Common myeloid progenitor, CD34-positive (primary cell): ENCODE data around the gene TRERF1.
A peak's percentile ranks its signal among the peaks of the same experiment; 100 is the strongest.

Experiments used
- CTCF ChIA-PET: fragments of 350-600 bp; sonication (Branson Sonifier 250); formaldehyde crosslinking; loops from one replicate; lab custom pipeline; 2021; ENCODE audit warnings: antibody characterized with exemption; lab: Charles Lee
- POLR2A ChIA-PET: fragments of 350-600 bp; sonication (Branson Sonifier 250); formaldehyde crosslinking; loops from one replicate; lab custom pipeline; 2021; ENCODE audit warnings: antibody characterized with exemption; lab: Charles Lee
- DNase-seq, 3 donors: peaks; one replicate each; pipeline versions ENCODE4 v3.0.0 to v3.0.0-alpha.2; 2013
- H3K27ac ChIP-seq, 2 experiments: 1 replicate in 1 of 2; 2 replicates in 1 of 2; pipeline ENCODE4 v1.7.0; 2013; ENCODE audit warnings: inconsistent platforms in 2 of 2, low read length in 2 of 2, mild to moderate bottlenecking in 2 of 2, low read depth in 1 of 2, moderate library complexity in 1 of 2; ENCODE audit not compliant: severe bottlenecking in 2 of 2, insufficient read depth in 1 of 2, poor library complexity in 1 of 2
- H3K27me3 ChIP-seq, 5 experiments: replicated peaks in 2 of 5; 1 replicate in 3 of 5; 2 replicates in 2 of 5; pipeline versions ENCODE4 v1.6.1 to v1.7.0; 2013; ENCODE audit warnings: low read length in 4 of 5, mild to moderate bottlenecking in 2 of 5, moderate library complexity in 2 of 5, inconsistent platforms in 1 of 5; ENCODE audit not compliant: insufficient read depth in 5 of 5, control insufficient read depth in 4 of 5
- H3K36me3 ChIP-seq, 4 experiments: 1 replicate in 2 of 4; 2 replicates in 2 of 4; pipeline versions ENCODE4 v1.6.1 to v1.7.0; 2013; ENCODE audit warnings: low read length in 3 of 4, control low read depth in 1 of 4, mild to moderate bottlenecking in 1 of 4; ENCODE audit not compliant: control insufficient read depth in 4 of 4, insufficient read depth in 4 of 4
- H3K4me1 ChIP-seq, 4 experiments: 1 replicate in 3 of 4; 2 replicates in 1 of 4; pipeline versions ENCODE4 v1.6.1 to v1.7.1; 2013; ENCODE audit warnings: low read length in 3 of 4, mild to moderate bottlenecking in 3 of 4, control low read depth in 1 of 4, inconsistent platforms in 1 of 4, moderate library complexity in 1 of 4; ENCODE audit not compliant: control insufficient read depth in 4 of 4, insufficient read depth in 4 of 4; ENCODE audit errors: control extremely low read depth in 1 of 4
- H3K4me3 ChIP-seq, 7 experiments: 1 replicate in 4 of 7; 2 replicates in 3 of 7; pipeline versions ENCODE4 v1.5.1 to v1.7.0; 2013; ENCODE audit warnings: mild to moderate bottlenecking in 7 of 7, low read length in 6 of 7, moderate library complexity in 6 of 7, inconsistent platforms in 2 of 7, low read depth in 2 of 7, control low read depth in 1 of 7; ENCODE audit not compliant: insufficient read depth in 4 of 7, control insufficient read depth in 1 of 7; ENCODE audit errors: extremely low read depth in 1 of 7
- H3K9me3 ChIP-seq, 5 experiments: 1 replicate in 4 of 5; 2 replicates in 1 of 5; pipeline versions ENCODE4 v1.6.1 to v1.7.1; 2013; ENCODE audit warnings: low read length in 4 of 5, mild to moderate bottlenecking in 2 of 5, inconsistent platforms in 1 of 5, low read depth in 1 of 5, moderate library complexity in 1 of 5; ENCODE audit not compliant: control insufficient read depth in 4 of 5, insufficient read depth in 2 of 5; ENCODE audit errors: control extremely low read depth in 1 of 5
- WGBS: methylation state at CpG from one replicate; pipeline ENCODE4 v1.1.5; 2013; ENCODE audit not compliant: insufficient coverage; 5-methylcytosine and 5-hydroxymethylcytosine counted together

Gene TRERF1

DNA sequence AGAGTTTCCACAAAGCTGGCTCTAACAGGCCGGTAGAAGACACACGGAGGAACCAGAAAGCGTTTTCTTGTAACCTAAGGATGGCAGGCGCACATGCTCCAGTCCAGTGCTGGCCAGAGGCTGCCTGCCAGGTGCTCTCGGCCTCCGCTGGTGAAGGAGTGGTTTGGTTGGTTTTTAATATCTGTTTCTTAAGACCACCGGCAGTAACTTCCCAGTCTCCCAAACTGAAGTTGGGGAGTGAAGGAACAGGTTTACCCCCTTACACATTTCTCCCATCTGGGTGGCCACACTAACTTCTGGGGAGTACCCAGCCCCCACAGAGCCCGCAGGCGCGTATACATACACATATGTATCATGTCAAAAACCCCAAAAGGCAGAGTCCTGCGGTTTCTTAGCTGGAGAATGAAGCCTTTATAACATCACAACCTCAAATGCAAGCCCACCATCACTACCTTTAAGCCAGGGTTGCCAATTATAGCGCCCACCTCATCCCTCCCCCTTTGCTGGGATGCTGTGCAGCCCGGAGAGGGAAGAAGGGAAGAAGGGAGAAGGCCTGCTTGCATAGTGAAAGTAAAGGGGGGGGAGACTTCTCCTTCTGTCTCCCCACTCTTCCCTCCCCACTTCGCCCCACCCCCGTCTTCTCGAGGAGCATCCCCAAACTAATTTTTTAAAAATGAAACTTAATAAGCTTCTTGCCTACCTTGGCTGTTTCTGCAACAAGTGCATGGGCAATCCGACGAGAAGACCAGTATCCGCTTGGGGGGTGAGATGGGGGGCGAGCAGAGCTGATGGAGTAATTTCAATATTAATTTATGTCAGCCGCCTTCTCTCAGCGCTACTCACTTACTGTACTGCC, 1.0 kb downstream of the TRERF1 start:
- CTCF ChIA-PET: interaction anchor here (1.1 to 1.4 kb wide), 2 partner anchors 9 to 10 kb away, joined by 3 to 4 read pairs; no protein-coding TSS in a partner anchor
- POLR2A ChIA-PET: interaction anchor here (1.3 kb wide), 1 partner anchor 10 kb away, joined by 3 read pairs; no protein-coding TSS in a partner anchor
- no peaks in the 10 kb centered on the region for H3K36me3 ChIP-seq
- H3K27ac ChIP-seq: no peak overlapping the region
- H3K9me3 ChIP-seq: no peaks in the 10 kb centered on the region
- H3K4me1 ChIP-seq: peaks cover 4 to 46% (median 37%) of the 10 kb centered on the region in 4 experiments
- H3K27me3 ChIP-seq: peaks cover 0 to 15% (median 0%) of the 10 kb centered on the region in 5 experiments
- DNase-seq: peak in 2 of 3 donors; percentile 37 to 64
- 7% methylated on average over 3 of the region's 22 CpGs for WGBS
- H3K4me3 ChIP-seq: peak overlapping the region; percentile 77 to 96 (median 85)

DNA sequence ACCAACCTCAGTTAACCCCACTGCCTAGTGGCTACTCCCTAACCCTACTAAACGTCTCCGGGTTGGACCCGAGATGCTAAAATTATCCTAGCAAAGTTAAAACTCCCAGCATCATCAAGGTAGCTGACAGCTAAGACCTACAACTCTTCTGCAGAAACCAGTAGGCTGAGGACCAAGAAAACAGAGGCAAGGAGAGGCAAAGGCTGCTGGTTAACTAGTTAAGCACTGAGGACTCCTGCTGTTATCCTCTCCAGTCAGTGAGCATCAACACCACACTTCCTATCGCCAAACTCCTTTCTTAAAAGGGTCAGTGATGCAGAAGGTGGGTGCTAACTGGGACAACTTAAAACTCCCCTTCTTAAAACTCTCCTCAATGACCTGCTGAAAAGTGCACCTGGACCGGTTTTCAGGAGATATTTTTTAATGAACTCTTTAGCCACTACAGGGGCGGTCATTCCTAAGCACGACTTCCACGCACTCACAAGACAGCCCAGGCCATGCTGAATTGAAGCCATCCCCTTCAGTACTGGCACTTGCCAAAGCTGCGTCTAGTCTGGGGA, 1.7 kb downstream of the TRERF1 start:
- H3K4me1 ChIP-seq: peaks cover 4 to 46% (median 37%) of the 10 kb centered on the region in 4 experiments
- H3K27me3 ChIP-seq: peaks cover 0 to 13% (median 0%) of the 10 kb centered on the region in 5 experiments
- ChIA-PET POLR2A (no interaction called here), CTCF (interaction anchor here (1.4 kb wide), 1 partner anchor 9 kb away, joined by 4 read pairs; no protein-coding TSS in a partner anchor)
- H3K4me3 ChIP-seq: peak overlapping the region in 6 of 7 experiments; percentile 77 to 96 (median 88)
- H3K36me3 ChIP-seq: no peaks in the 10 kb centered on the region
- 62% methylated on average over 9 of the region's 9 CpGs for WGBS
- H3K9me3 ChIP-seq: no peaks in the 10 kb centered on the region
- no peak for DNase-seq
- H3K27ac ChIP-seq: no peak overlapping the region

DNA sequence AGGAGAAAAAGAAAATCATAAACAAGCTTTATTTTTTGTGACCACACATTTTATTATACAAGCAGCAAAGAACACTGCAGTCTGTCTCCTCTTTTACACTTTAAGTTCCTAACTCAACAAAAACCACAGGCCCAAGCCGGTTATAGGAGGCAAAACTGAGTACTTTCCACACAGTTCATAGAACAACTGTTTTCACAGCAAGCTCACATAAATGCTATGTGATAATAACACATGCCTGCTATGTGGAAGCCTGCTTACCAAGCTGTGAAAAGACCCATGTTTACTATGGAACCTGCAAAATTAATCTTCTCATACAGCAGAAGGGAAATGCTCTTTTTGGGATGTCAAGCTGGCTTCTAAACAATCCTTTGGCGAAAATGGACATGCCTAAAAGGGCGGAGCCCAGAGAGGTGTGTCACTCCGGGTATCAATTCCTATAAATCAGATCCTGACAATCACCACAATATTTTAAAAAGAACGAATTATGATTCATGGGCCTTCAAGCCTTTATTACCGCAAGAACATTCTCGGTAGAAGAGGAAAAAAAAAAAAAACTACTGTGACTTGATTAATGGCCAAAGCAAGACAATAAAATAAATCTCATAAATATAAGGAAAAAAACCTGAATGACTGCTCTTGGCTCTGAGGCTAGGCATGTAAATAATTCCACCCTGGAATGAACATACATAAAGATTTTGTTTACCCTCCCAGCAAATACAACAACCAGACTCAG, 2.6 kb downstream of the TRERF1 start:
- H3K4me1 ChIP-seq: peaks cover 4 to 42% (median 31%) of the 10 kb centered on the region in 4 experiments
- ChIA-PET CTCF (interaction anchor here (0.7 to 1.7 kb wide), 5 partner anchors 14 to 70 kb away, joined by 3 to 6 read pairs (median 4); no protein-coding TSS in a partner anchor), POLR2A (interaction anchor here (1.0 kb wide), 1 partner anchor 20 kb away, joined by 3 read pairs; no protein-coding TSS in a partner anchor)
- H3K27me3 ChIP-seq: peaks cover 0 to 6% (median 0%) of the 10 kb centered on the region in 5 experiments
- H3K27ac ChIP-seq: no peak overlapping the region
- H3K4me3 ChIP-seq: peak overlapping the region in 1 of 7 experiments; percentile 26
- 60% methylated on average over 1 of the region's 7 CpGs for WGBS
- H3K36me3 ChIP-seq: no peaks in the 10 kb centered on the region
- H3K9me3 ChIP-seq: no peaks in the 10 kb centered on the region
- DNase-seq: no peak

DNA sequence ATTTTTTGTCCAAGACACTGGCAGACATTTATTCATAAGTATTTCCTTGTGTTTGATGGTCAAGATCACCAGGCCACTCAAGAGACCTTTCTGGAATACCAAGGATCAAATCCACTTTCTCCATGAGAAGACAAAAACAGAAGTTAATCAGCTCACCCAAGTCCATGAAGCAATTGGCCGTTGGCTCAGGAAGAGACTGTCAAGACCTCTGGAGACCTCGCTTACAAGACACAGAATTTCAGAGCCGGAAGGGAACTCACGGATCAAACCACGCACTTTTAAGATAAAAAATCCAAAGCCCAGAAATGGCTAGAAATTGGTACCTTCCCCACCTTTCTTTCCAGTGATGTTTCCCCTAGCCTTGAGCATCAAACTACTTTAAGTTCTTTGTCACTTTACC, 3.3 kb downstream of the TRERF1 start:
- no peak for DNase-seq
- Histone ChIP-seq H3K27ac (no peak overlapping the region), H3K36me3 (no peaks in the 10 kb centered on the region), H3K4me3 (peak overlapping the region in 1 of 7 experiments; percentile 26), H3K9me3 (no peaks in the 10 kb centered on the region), H3K4me1 (peaks cover 4 to 35% (median 26%) of the 10 kb centered on the region in 4 experiments), H3K27me3 (no peaks in the 10 kb centered on the region)
- WGBS: 60% methylated on average over 5 of the region's 5 CpGs
- ChIA-PET CTCF (interaction anchor here (0.7 to 1.7 kb wide), 5 partner anchors 13 to 70 kb away, joined by 3 to 6 read pairs (median 4); no protein-coding TSS in a partner anchor), POLR2A (interaction anchor here (1.0 kb wide), 1 partner anchor 20 kb away, joined by 3 read pairs; no protein-coding TSS in a partner anchor)

DNA sequence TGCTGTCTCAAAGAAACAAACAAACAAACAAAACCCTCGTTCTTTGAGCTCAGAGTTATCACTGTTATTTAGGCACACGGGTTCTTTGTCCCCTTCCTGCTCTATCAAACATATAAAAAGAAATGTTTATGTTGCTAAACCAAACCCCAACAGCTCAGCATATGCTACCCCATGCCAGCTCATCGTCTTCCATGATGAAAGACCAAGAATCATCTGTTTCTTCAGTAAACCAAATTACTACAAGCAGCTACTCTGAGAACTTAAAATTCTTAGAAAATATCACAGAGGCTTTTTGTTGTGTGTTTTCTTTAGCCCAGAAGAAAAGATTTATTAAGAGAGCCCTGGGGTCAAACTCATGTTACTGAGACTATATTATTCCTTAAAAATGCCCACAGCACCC, 4.7 kb downstream of the TRERF1 start:
- Histone ChIP-seq H3K27ac (no peak overlapping the region), H3K4me1 (peaks cover 4 to 26% (median 18%) of the 10 kb centered on the region in 4 experiments), H3K4me3 (no peak overlapping the region), H3K27me3 (no peaks in the 10 kb centered on the region), H3K36me3 (no peaks in the 10 kb centered on the region), H3K9me3 (no peaks in the 10 kb centered on the region)
- CTCF ChIA-PET: interaction anchor here (1.0 kb wide), 1 partner anchor 186 kb away, joined by 3 read pairs; no protein-coding TSS in a partner anchor
- WGBS: 92% methylated on average over 2 of the region's 3 CpGs
- DNase-seq: no peak
- POLR2A ChIA-PET: no interaction called here

DNA sequence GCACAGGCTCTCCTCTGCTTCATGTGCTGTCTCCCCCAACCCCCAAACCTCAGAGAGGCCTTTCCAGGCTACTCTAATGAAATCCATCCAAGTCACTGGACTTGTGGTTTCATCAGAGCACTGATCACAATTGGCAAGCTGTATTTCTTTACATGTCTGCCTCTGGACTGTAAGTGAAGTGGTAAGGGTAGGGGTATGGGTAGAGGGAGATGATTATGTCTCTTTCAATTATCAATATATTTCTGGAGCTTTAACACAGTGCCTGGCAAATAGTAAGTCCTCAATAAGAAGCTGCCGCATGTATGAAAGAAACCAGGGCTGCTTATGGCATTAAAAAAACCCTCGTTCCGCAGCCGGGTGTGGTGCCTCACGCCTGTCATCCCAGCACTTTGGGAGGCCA, 5.4 kb downstream of the TRERF1 start:
- Histone ChIP-seq H3K27ac (no peak overlapping the region), H3K9me3 (no peaks in the 10 kb centered on the region), H3K36me3 (no peaks in the 10 kb centered on the region), H3K27me3 (no peaks in the 10 kb centered on the region), H3K4me1 (peaks cover 4 to 26% (median 16%) of the 10 kb centered on the region in 4 experiments), H3K4me3 (no peak overlapping the region)
- DNase-seq: no peak
- WGBS: 98% methylated on average over 5 of the region's 5 CpGs
- POLR2A ChIA-PET: no interaction called here
- CTCF ChIA-PET: interaction anchor here (1.0 kb wide), 1 partner anchor 185 kb away, joined by 3 read pairs; no protein-coding TSS in a partner anchor
